IPS DF 6.9 (cell line): ENCODE measurements around the gene FANCD2OS.
"Not testable (repeated sequence)": the region's sequence is repeated elsewhere in the genome, so short reads cannot be mapped to it uniquely, and the experiment has no call there.

ENCODE experiments used
- DNase-seq: peaks from one replicate; pipeline ENCODE4 v3.0.0-alpha.2; 2013; ENCODE audit warnings: low read depth, low spot score
- H3K27ac ChIP-seq: one replicate; pipeline ENCODE4 v1.5.1; 2013; ENCODE audit warnings: low read length, control low read depth
- H3K27me3 ChIP-seq: 2 replicates; pipeline ENCODE4 v1.6.1; 2013; ENCODE audit warnings: mild to moderate bottlenecking, low read length; ENCODE audit not compliant: control insufficient read depth, insufficient read depth
- H3K36me3 ChIP-seq: 2 replicates; pipeline ENCODE4 v1.6.1; 2013; ENCODE audit warnings: low read length; ENCODE audit not compliant: control insufficient read depth, insufficient read depth
- H3K4me1 ChIP-seq: 2 replicates; pipeline ENCODE4 v1.6.1; 2013; ENCODE audit warnings: low read length; ENCODE audit not compliant: control insufficient read depth, insufficient read depth
- H3K4me3 ChIP-seq: 2 replicates; pipeline ENCODE4 v1.5.1; 2013; ENCODE audit warnings: mild to moderate bottlenecking, low read length
- H3K9me3 ChIP-seq: 2 replicates; pipeline ENCODE4 v1.6.1; 2013; ENCODE audit warnings: low read length, inconsistent platforms; ENCODE audit not compliant: control insufficient read depth, insufficient read depth
- WGBS: extraction: QIAGEN DNeasy Blood & Tissue Kit; methylation state at CpG from one replicate; pipeline ENCODE4 v1.1.7; 2013; ENCODE audit warnings: mixed read lengths, missing lambda C conversion rate; ENCODE audit not compliant: insufficient read length, insufficient coverage; 5-methylcytosine and 5-hydroxymethylcytosine counted together

FANCD2OS gene

DNA sequence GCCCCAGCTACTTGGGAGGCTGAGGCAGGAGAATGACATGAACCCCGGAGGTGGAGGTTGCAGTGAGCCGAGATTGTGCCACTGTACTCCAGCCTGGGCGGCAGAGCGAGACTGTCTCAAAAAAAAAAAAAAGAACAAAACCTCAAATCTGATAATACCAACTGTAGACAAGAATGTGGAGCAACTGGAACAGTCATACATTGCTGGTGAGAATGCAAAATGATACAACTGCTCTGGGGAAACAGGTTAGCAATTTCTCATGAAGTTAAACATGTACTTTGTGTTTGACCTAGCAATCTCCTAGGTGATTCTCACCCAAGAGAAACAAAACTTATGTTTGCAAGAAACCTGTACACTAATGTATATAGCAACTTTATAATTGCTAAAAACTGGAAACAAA lies 29.1 kb upstream of the FANCD2OS start:
- Histone ChIP-seq H3K9me3 (no peaks in the 10 kb centered on the region), H3K27me3 (no peaks in the 10 kb centered on the region), H3K27ac (no peak overlapping the region), H3K4me1 (peaks cover 2% of the 10 kb centered on the region; the same call in 1 of the 2 replicates), H3K4me3 (no peak overlapping the region), H3K36me3 (no peaks in the 10 kb centered on the region)
- no peak for DNase-seq
- no CpG with 5 or more reads among the region's 4 CpGs for WGBS

DNA sequence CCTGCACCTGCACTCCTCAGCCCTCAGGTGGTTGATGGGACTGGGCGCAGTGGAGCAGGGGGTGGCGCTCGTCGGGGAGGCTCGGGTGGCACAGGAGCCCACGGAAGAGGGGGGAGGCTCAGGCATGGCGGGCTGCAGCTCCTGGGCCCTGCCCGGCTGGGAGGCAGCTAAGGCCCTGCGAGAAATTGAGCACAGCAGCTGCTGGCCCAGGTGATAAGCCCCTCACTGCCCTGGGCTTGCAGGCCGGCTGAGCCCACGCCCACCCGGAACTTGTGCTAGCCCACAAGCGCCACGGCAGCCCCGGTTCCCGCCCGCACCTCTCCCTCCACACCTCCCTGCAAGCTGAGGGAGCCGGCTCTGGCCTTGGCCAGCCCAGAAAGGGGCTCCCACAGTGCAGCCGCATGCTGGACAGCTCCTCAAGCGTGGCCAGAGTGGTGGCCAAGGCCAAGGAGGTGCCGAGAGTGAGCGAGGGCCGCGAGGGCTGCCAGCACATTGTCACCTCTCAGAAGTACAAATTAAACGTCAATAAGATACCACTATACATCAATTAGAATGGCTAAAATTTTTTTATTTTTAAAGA lies 28.5 kb upstream of the FANCD2OS start:
- no CpG with 5 or more reads among the region's 25 CpGs for WGBS
- H3K36me3 ChIP-seq, result no peaks in the 10 kb centered on the region
- DNase-seq, result no peak
- H3K4me3 ChIP-seq, result no peak overlapping the region
- no peak overlapping the region for H3K27ac ChIP-seq
- no peaks in the 10 kb centered on the region for H3K27me3 ChIP-seq
- H3K4me1 ChIP-seq, result no peaks in the 10 kb centered on the region
- H3K9me3 ChIP-seq, result no peaks in the 10 kb centered on the region

DNA sequence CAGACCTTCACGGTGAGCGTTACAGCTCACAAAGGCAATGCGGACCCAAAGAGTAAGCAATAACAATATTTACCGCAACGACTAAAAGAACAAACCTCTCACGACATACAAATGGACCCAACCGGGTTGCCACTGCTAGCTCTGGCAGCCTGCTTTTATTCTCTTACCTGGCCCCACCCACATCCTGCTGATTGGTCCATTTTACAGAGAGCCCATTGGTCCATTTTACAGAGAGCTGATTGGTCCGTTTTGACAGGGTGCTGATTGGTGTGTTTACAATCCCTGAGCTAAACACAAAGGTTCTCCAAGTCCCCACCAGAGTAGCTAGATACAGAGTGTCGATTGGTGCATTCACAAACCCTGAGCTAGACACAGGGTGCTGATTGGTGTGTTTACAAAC lies 27.8 kb upstream of the FANCD2OS start:
- not testable (repeated sequence) for H3K36me3 ChIP-seq, H3K4me1 ChIP-seq

DNA sequence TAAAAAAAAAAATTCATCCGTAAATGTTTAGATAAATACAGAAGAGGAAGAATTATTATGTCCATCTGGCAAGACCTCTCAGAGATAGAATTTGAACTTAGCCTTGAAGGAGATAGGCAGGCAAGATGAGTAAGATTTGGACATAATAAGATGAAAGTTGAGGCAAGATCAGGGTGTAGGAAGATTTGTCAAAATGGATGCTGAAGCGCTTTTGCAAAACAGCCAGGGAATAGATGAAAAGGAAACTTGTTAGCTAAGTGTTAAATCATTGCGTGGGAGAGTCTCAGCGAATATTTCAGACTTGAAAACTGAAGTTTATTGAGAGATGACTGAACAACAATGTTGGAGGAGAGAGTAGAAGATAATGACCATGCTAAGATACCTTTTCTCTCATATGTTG lies 14.7 kb upstream of the FANCD2OS start:
- no peak for DNase-seq
- Histone ChIP-seq H3K4me3 (no peak overlapping the region), H3K36me3 (peaks cover 8% of the 10 kb centered on the region; the same call in 1 of the 2 replicates), H3K4me1 (no peaks in the 10 kb centered on the region), H3K9me3 (no peaks in the 10 kb centered on the region), H3K27me3 (no peaks in the 10 kb centered on the region), H3K27ac (no peak overlapping the region)
- no CpG with 5 or more reads among the region's 4 CpGs for WGBS

More for the DNA sequence above, 27.8 kb upstream of the FANCD2OS start:
- H3K27ac ChIP-seq, H3K4me3 ChIP-seq, H3K27me3 ChIP-seq, DNase-seq, H3K9me3 ChIP-seq: not testable (repeated sequence)
- no CpG with 5 or more reads among the region's 9 CpGs for WGBS

DNA sequence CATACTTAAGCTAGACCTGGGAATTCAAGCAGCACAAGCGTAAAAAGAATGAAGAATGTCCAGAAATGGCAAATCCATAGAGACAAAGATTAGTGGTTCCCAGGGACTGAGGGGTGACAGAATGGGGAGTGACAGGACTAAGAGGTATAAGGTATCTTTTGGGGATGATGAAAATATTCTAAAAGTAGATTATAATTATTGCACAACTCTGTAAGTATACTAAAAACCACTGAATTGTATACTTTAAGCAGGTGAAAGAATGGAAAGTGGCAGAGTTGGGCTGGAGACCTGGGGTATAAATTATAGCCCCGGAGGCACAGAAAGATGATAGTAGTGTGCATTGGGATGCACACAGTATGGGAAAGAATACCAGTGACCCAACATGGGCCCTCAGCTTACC lies 13.0 kb upstream of the FANCD2OS start:
- no peak overlapping the region for H3K4me3 ChIP-seq
- no peaks in the 10 kb centered on the region for H3K27me3 ChIP-seq
- H3K9me3 ChIP-seq, result no peaks in the 10 kb centered on the region
- no peaks in the 10 kb centered on the region; the same call in 1 of the 2 replicates for H3K36me3 ChIP-seq
- DNase-seq, result no peak
- no peak overlapping the region for H3K27ac ChIP-seq
- no CpG with 5 or more reads among the region's 2 CpGs for whole genome bisulfite sequencing
- H3K4me1 ChIP-seq, result no peaks in the 10 kb centered on the region

DNA sequence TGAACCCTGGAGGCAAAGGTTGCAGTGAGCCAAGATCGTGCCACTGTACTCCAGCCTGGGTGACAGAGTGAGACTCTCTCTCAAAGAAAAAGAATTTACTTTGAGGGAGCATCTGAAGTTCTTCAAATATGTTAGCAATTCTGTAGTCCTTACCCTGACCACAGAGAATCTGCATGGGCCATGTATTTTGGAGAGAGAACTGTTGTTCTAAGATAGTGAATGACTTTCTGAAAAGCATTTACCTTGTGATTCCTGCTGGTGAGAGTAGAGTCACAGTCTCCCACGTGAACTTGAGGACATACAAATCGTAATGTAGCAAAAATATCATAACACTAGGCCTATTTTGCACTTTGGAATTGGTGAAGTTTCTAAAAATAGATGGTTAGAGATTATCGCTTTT lies 11.3 kb upstream of the FANCD2OS start:
- Histone ChIP-seq H3K27ac (no peak overlapping the region), H3K9me3 (no peaks in the 10 kb centered on the region), H3K4me1 (no peaks in the 10 kb centered on the region), H3K27me3 (no peaks in the 10 kb centered on the region), H3K4me3 (no peak overlapping the region), H3K36me3 (no peaks in the 10 kb centered on the region; the same call in 1 of the 2 replicates)
- WGBS, result no CpG with 5 or more reads among the region's 4 CpGs
- DNase-seq, result no peak

DNA sequence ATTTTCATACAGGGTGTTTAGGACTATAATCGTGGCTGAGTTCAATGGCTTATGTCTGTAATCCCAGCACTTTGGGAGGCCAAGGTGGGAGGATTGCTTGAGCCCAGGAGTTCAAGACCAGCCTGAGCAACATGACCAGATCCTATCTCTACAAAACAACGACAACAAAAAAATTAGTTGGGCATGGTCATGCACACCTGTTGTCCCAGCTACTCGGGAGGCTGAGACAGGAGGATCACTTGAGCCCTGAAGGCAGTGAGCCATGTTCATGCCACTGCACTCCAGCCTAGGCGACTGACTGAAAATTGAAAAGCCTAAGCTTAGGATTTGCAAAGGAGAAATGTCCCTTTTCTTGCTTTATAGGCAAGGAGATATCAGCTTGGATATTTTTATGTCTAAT lies 8.9 kb upstream of the FANCD2OS start:
- DNase-seq, result no peak

DNA sequence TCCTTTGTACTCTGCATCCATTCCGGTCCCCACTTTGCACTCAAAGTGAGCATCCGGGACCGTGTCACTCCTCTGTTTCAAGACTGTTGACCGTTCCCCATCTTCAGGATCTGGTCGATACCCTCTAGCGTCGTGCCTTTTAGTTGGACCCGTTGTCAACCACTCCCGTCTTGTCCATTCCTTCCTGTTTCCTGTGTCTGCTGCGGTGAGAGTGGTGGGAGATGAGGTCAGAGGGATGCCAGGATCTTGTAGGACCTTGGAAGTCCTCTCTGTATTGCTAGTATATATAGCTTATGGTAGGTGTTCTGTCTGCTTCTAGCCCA lies 8.0 kb upstream of the FANCD2OS start:
- Histone ChIP-seq H3K4me1 (no peaks in the 10 kb centered on the region), H3K27me3 (no peaks in the 10 kb centered on the region), H3K36me3 (no peaks in the 10 kb centered on the region; the same call in 1 of the 2 replicates), H3K4me3 (peak overlapping the region; percentile 77), H3K27ac (no peak overlapping the region), H3K9me3 (no peaks in the 10 kb centered on the region)
- DNase-seq, result no peak
- no CpG with 5 or more reads among the region's 10 CpGs for WGBS

More for the DNA sequence above, 8.9 kb upstream of the FANCD2OS start:
- Histone ChIP-seq H3K9me3 (no peaks in the 10 kb centered on the region), H3K27me3 (no peaks in the 10 kb centered on the region), H3K4me1 (no peaks in the 10 kb centered on the region), H3K27ac (no peak overlapping the region), H3K4me3 (no peak overlapping the region), H3K36me3 (no peaks in the 10 kb centered on the region; the same call in 1 of the 2 replicates)
- no CpG with 5 or more reads among the region's 4 CpGs for WGBS

DNA sequence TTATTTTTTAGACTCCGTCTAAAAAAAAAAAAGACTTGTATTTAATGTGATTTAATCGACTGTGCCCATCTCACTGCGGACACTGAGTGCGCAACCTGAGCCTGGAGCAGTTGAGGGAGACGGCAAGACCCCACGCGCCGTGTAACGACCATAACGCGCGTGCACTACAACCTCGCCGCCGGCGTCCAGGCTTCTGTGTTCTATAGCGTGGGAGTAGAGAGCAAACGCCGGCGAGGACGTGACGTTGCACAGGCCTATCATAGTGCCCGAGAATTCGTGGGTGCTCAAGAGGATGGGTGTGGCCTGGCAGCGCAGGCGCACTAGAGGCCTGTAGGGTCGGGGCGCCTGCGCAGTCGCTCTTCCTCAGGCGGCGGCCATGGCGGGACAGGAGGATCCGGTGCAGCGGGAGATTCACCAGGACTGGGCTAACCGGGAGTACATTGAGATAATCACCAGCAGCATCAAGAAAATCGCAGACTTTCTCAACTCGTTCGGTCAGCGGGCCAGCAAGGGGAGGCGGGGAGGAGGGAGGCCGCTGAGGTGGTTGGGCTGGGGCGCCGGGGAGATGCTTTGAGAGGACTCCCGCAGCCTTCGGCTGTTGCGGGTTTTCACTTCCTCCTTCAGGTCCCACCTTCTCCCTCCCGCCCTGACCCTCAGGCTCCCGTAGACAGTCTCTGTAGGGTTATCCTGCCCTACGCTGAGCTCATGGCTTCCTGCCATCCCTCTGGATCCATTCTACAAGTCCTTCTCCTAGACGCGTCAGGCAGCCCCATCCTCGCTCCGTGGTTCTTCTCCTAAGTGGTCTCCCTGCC lies 7.5 kb upstream of the FANCD2OS start, which contains the start of gene BRK1:
Gene BRK1 (plus strand): TSS at position 350 of the 812 bp plus-strand sequence. CDS start 27 bp downstream, at position 377.
- no peak within 1 kb of the TSS for H3K27ac ChIP-seq
- H3K36me3 ChIP-seq, result no peaks in the 10 kb centered on the region
- H3K4me3 ChIP-seq, result peak within 1 kb of the TSS; percentile 77
- H3K4me1 ChIP-seq, result no peaks in the 10 kb centered on the region
- no CpG with 5 or more reads among the region's 54 CpGs for whole genome bisulfite sequencing
- peak; percentile 68 for DNase-seq
- H3K9me3 ChIP-seq, result no peaks in the 10 kb centered on the region
- H3K27me3 ChIP-seq, result no peaks in the 10 kb centered on the region

DNA sequence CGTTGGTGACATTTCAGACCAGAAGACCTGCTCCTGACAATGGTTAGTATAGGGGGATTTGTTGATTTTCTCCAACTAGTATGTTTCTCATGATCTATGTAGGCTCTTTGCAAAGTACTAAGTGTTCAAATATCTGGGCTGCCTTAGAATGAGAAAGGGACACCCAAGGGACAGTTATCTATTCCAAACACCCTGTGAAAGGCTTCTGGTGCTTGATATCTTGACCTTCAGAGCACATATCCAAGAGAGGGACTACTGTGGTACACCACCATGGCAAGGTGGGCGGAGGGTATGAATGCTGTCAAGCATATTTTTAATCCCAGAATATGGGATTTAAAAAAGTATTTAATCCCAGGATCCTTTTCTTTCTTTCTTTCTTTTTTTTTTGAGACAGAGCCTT lies 1.1 kb downstream of the FANCD2OS start:
- Histone ChIP-seq H3K4me3 (no peak overlapping the region), H3K9me3 (no peaks in the 10 kb centered on the region), H3K27me3 (no peaks in the 10 kb centered on the region), H3K36me3 (no peaks in the 10 kb centered on the region), H3K4me1 (no peaks in the 10 kb centered on the region), H3K27ac (no peak overlapping the region)
- no CpG with 5 or more reads among the region's 2 CpGs for WGBS
- DNase-seq, result no peak
